H1 (cell line): ENCODE results near the gene CNDP1. TPM values are rescaled to one million over a fixed set of nuclear protein-coding genes. Genes with fewer than 3 reads are reported as not detected.

Experiments used
- CTCF ChIA-PET: fragments of 300-600 bp; sonication (Branson Sonifier 250); formaldehyde crosslinking; loops from one replicate; lab custom pipeline; 2021; ENCODE audit not compliant: partially characterized antibody; lab: Charles Lee
- POLR2A ChIA-PET: fragments of 300-600 bp; sonication (Branson Sonifier 250); formaldehyde crosslinking; loops from one replicate; lab custom pipeline; 2021; ENCODE audit warnings: inconsistent platforms; ENCODE audit not compliant: partially characterized antibody; lab: Charles Lee
- DNase-seq, 2 experiments: peaks; one replicate each; pipeline versions ENCODE4 v3.0.0 to v3.0.0-alpha.2; 2010 to 2022; ENCODE audit warnings: low spot score in 2 of 2, low read depth in 1 of 2, mixed read lengths in 1 of 2
- FAIRE-seq: peaks from 2 replicates; lab custom pipeline; 2011; peaks lifted over from hg19 to GRCh38; lab: Jason Lieb, UNC
- H2AFZ ChIP-seq: 2 replicates; pipeline ENCODE4 v1.8.1; 2012; ENCODE audit warnings: low read length, inconsistent platforms
- H2AK5ac ChIP-seq: 2 replicates; pipeline ENCODE4 v1.6.1; 2013; ENCODE audit warnings: low read depth, low read length
- H2BK120ac ChIP-seq: replicated peaks from 2 replicates; pipeline ENCODE3; 2013; ENCODE audit warnings: low read depth, low read length, inconsistent platforms
- H2BK12ac ChIP-seq: 2 replicates; pipeline ENCODE4 v1.6.1; 2013; ENCODE audit warnings: low read depth, low read length
- H2BK15ac ChIP-seq: 2 replicates; pipeline ENCODE4 v1.6.1; 2013; ENCODE audit warnings: low read length
- H2BK20ac ChIP-seq: 2 replicates; pipeline ENCODE4 v1.6.1; 2013; ENCODE audit warnings: low read length
- H2BK5ac ChIP-seq: 2 replicates; pipeline ENCODE4 v1.6.1; 2013; ENCODE audit warnings: low read depth, low read length
- H3K14ac ChIP-seq: 2 replicates; pipeline ENCODE4 v1.6.1; 2013; ENCODE audit warnings: inconsistent platforms; ENCODE audit not compliant: insufficient read length
- H3K18ac ChIP-seq: 2 replicates; pipeline ENCODE4 v1.6.1; 2013; ENCODE audit warnings: low read length; ENCODE audit errors: extremely low read depth
- H3K23ac ChIP-seq: 2 replicates; pipeline ENCODE4 v1.6.1; 2013; ENCODE audit warnings: inconsistent platforms; ENCODE audit not compliant: insufficient read length
- H3K23me2 ChIP-seq: 2 replicates; pipeline ENCODE4 v1.6.1; 2013; ENCODE audit warnings: low read depth, low read length
- H3K27ac ChIP-seq: 2 replicates; pipeline ENCODE4 v1.6.1; 2011; ENCODE audit warnings: low read depth, low read length, inconsistent platforms
- H3K27me3 ChIP-seq, 4 experiments: replicated peaks in 1 of 4; 1 replicate in 1 of 4; 2 replicates in 3 of 4; pipeline versions ENCODE4 v1.6.1 to v1.8.1; 2011 to 2013; ENCODE audit warnings: low read length in 3 of 4, mild to moderate bottlenecking in 3 of 4, inconsistent platforms in 2 of 4, mixed read lengths in 2 of 4, moderate library complexity in 1 of 4; ENCODE audit not compliant: control insufficient read depth in 3 of 4, insufficient read depth in 3 of 4; ENCODE audit errors: extremely low read depth in 1 of 4
- H3K36me3 ChIP-seq, 4 experiments: 2 replicates each; pipeline versions ENCODE4 v1.6.1 to v1.8.1; 2011 to 2013; ENCODE audit warnings: mild to moderate bottlenecking in 4 of 4, low read length in 3 of 4, moderate library complexity in 2 of 4, control low read depth in 1 of 4, inconsistent platforms in 1 of 4; ENCODE audit not compliant: insufficient read depth in 4 of 4, control insufficient read depth in 2 of 4
- H3K4ac ChIP-seq: replicated peaks from 2 replicates; pipeline ENCODE3; 2013; ENCODE audit warnings: low read length, low read depth, mixed read lengths, inconsistent platforms; ENCODE audit not compliant: insufficient read length
- H3K4me1 ChIP-seq, 4 experiments: replicated peaks in 1 of 4; 1 replicate in 1 of 4; 2 replicates in 3 of 4; pipeline versions ENCODE4 v1.6.1 to v1.8.1; 2011 to 2013; ENCODE audit warnings: low read length in 3 of 4, inconsistent platforms in 2 of 4, mixed read lengths in 1 of 4; ENCODE audit not compliant: insufficient read depth in 4 of 4, control insufficient read depth in 3 of 4
- H3K4me2 ChIP-seq, 2 experiments: 2 replicates each; pipeline versions ENCODE4 v1.6.1 to v1.8.1; 2011 to 2013; ENCODE audit warnings: low read depth in 2 of 2, low read length in 2 of 2, control low read depth in 1 of 2, inconsistent platforms in 1 of 2, mild to moderate bottlenecking in 1 of 2; ENCODE audit not compliant: insufficient read depth in 1 of 2
- H3K4me3 ChIP-seq, 4 experiments: fragments of 200-600, 300-600 bp in 1 of 4; sonication (generic), shearing (Covaris generic), sonication (Bioruptor Twin) in 1 of 4; 2 replicates each; pipeline versions ENCODE4 v1.5.1 to v1.8.1; 2011 to 2016; ENCODE audit warnings: low read length in 4 of 4, low read depth in 3 of 4, control low read depth in 2 of 4, inconsistent platforms in 2 of 4, mild to moderate bottlenecking in 2 of 4, mixed read lengths in 1 of 4, moderate library complexity in 1 of 4; ENCODE audit not compliant: insufficient read depth in 2 of 4; ENCODE audit errors: extremely low read depth in 1 of 4
- H3K56ac ChIP-seq: replicated peaks from 2 replicates; pipeline ENCODE3; 2013; ENCODE audit warnings: low read depth, mild to moderate bottlenecking, mixed read lengths, low read length, inconsistent platforms; ENCODE audit not compliant: insufficient read length
- H3K79me1 ChIP-seq: 2 replicates; pipeline ENCODE4 v1.6.1; 2013; ENCODE audit warnings: low read depth, low read length, control low read depth
- H3K79me2 ChIP-seq, 2 experiments: 2 replicates each; pipeline versions ENCODE4 v1.6.1 to v1.8.1; 2012 to 2013; ENCODE audit warnings: low read length in 2 of 2, mild to moderate bottlenecking in 2 of 2, inconsistent platforms in 1 of 2; ENCODE audit not compliant: insufficient read depth in 2 of 2, control insufficient read depth in 1 of 2
- H3K9ac ChIP-seq, 4 experiments: replicated peaks in 1 of 4; 1 replicate in 1 of 4; 2 replicates in 3 of 4; pipeline versions ENCODE4 v1.6.1 to v1.8.1; 2011 to 2013; ENCODE audit warnings: low read depth in 3 of 4, low read length in 3 of 4, control low read depth in 2 of 4, mild to moderate bottlenecking in 2 of 4, moderate library complexity in 2 of 4, inconsistent platforms in 1 of 4; ENCODE audit errors: extremely low read depth in 1 of 4
- H3K9me3 ChIP-seq, 2 experiments: 2 replicates each; pipeline versions ENCODE4 v1.6.1 to v1.8.1; 2012 to 2013; ENCODE audit warnings: mild to moderate bottlenecking in 2 of 2, moderate library complexity in 2 of 2, control low read depth in 1 of 2, inconsistent platforms in 1 of 2, low read depth in 1 of 2, low read length in 1 of 2, mixed read lengths in 1 of 2; ENCODE audit not compliant: insufficient read depth in 2 of 2
- H4K20me1 ChIP-seq, 2 experiments: replicated peaks in 1 of 2; 2 replicates each; pipeline versions ENCODE3 to v1.8.1; 2011 to 2013; ENCODE audit warnings: inconsistent platforms in 2 of 2, low read length in 2 of 2, mild to moderate bottlenecking in 1 of 2; ENCODE audit not compliant: insufficient read depth in 2 of 2, control insufficient read depth in 1 of 2
- H4K5ac ChIP-seq: 2 replicates; pipeline ENCODE4 v1.6.1; 2013; ENCODE audit warnings: low read length, low read depth, mixed read lengths, inconsistent platforms; ENCODE audit not compliant: insufficient read length
- H4K8ac ChIP-seq: 2 replicates; pipeline ENCODE4 v1.8.0; 2013; ENCODE audit warnings: mild to moderate bottlenecking, moderate library complexity, low read length, inconsistent platforms; ENCODE audit not compliant: insufficient read depth; ENCODE audit errors: extremely low read depth
- H4K91ac ChIP-seq: replicated peaks from 2 replicates; pipeline ENCODE3; 2013; ENCODE audit warnings: low read length, mixed read lengths, inconsistent platforms; ENCODE audit not compliant: insufficient read length
- ATF2 ChIP-seq: IDR thresholded peaks from 2 replicates; pipeline ENCODE4 v1.6.1; 2012; ENCODE audit warnings: low read length, inconsistent platforms
- BCL11A ChIP-seq, 2 experiments: IDR thresholded peaks; one replicate each; pipeline ENCODE4 v1.6.1; 2011; ENCODE audit warnings: low read depth in 2 of 2, low read length in 2 of 2, mild to moderate bottlenecking in 2 of 2
- CBX5 ChIP-seq: fragments of 300-800, 300-1000 bp; sonication (generic); IDR thresholded peaks from 2 replicates; pipeline ENCODE4 v1.7.1; 2016; ENCODE audit warnings: antibody characterized with exemption, low read length, low read depth
- CHD1 ChIP-seq: IDR thresholded peaks from 2 replicates; pipeline ENCODE4 v1.6.1; 2012; ENCODE audit warnings: low read depth, low read length, improper control_type of control experiment
- KDM5A ChIP-seq: fragments of 200-600 bp; IDR thresholded peaks from 2 replicates; pipeline ENCODE4 v1.7.1; 2012; ENCODE audit warnings: mild to moderate bottlenecking, low read length, inconsistent platforms, mixed read lengths
- RNF2 ChIP-seq: fragments of 200-900, 300-1000 bp; sonication (generic); IDR thresholded peaks from 2 replicates; pipeline ENCODE4 v1.7.1; 2016; ENCODE audit warnings: borderline replicate concordance, low read depth, mild to moderate bottlenecking, antibody characterized with exemption, low read length; ENCODE audit not compliant: poor library complexity, severe bottlenecking; ENCODE audit errors: missing control alignments
- SRF ChIP-seq: IDR thresholded peaks from 2 replicates; pipeline ENCODE4 v1.6.1; 2011; ENCODE audit warnings: mild to moderate bottlenecking, low read depth, low read length, moderate library complexity
- WGBS, 2 experiments: shearing (Covaris generic) in 1 of 2; methylation state at CpG; one replicate each; pipeline versions ENCODE4 v1.1.6 to v1.1.7; 2013 to 2015; ENCODE audit warnings: low lambda C conversion rate in 2 of 2, mixed read lengths in 2 of 2, inconsistent platforms in 1 of 2, low coverage in 1 of 2, missing lambda C conversion rate in 1 of 2; ENCODE audit not compliant: insufficient replicate concordance in 2 of 2, insufficient coverage in 1 of 2, insufficient read length in 1 of 2; ENCODE audit errors: extremely low coverage in 1 of 2, missing lambda C conversion rate in 1 of 2; 5-methylcytosine and 5-hydroxymethylcytosine counted together
- polyA plus RNA-seq, 7 experiments: library from polyadenylated mRNA; depleted of rRNA in 3 of 7; stranded (reverse) in 5 of 7; unstranded in 2 of 7; fragments of >200 nt in 5 of 7; fragments of 200-250 nt in 2 of 7; gene quantifications; 1 replicate in 5 of 7; 2 replicates in 1 of 7; 4 replicates in 1 of 7; pipeline versions ENCODE4 v1.2.1 to v1.2.3, GENCODE V29; 2011 to 2013; ENCODE audit warnings: missing spikeins in 2 of 7, mixed read lengths in 2 of 7
- total RNA-seq: library from RNA; stranded (reverse); fragmentation: NEBNext Ultra II Directional; extraction: Animal tissue kit (Norgen Biotek cat#: 25700); gene quantifications from 2 replicates; pipeline ENCODE4 v1.2.1, GENCODE V29; 2021

The CNDP1 gene
- total and polyA plus RNA-seq, 2 of the 8 experiments (the other 6 are each of a cell fraction or from before 2014, with no cell fraction given) = 0.09 TPM; not detected in 1

- no peak overlapping the region for H2BK20ac ChIP-seq
- no peak overlapping the region for H2BK15ac ChIP-seq
- H4K20me1 ChIP-seq = no peaks in the 10 kb centered on the region
- no peaks in the 10 kb centered on the region for H3K79me1 ChIP-seq
- H2AK5ac ChIP-seq = no peak overlapping the region
- no peak overlapping the region for H4K91ac ChIP-seq
- no peak overlapping the region for H2BK120ac ChIP-seq
- 94% methylated on average over 3 of the region's 3 CpGs; no CpG with 5 or more reads in 1 of the 2 experiments for WGBS, 2 experiments
- H3K14ac ChIP-seq = no peak overlapping the region
- ChIA-PET CTCF (interaction anchor here (0.8 to 2.3 kb wide), 2 partner anchors 12 to 23 kb away, joined by 3 to 12 read pairs; no protein-coding TSS in a partner anchor), POLR2A (no interaction called here)
- H3K4me3 ChIP-seq = no peak overlapping the region
- DNase-seq (no peak), FAIRE-seq (no peak)
- no peaks in the 10 kb centered on the region for H3K4me1 ChIP-seq
- no peaks in the 10 kb centered on the region for H3K27me3 ChIP-seq
- no peak overlapping the region for H4K5ac ChIP-seq
- no peak overlapping the region for H2BK12ac ChIP-seq
- no peak overlapping the region for H3K18ac ChIP-seq
- no peak overlapping the region for H2BK5ac ChIP-seq
- H3K79me2 ChIP-seq = no peaks in the 10 kb centered on the region
- H3K23me2 ChIP-seq = no peaks in the 10 kb centered on the region
- no peaks in the 10 kb centered on the region for H3K36me3 ChIP-seq
- H3K4me2 ChIP-seq = no peak overlapping the region
- H3K27ac ChIP-seq = no peak overlapping the region
- H3K56ac ChIP-seq = no peak overlapping the region
- H3K23ac ChIP-seq = no peak overlapping the region
- no peak overlapping the region for H3K4ac ChIP-seq
- H3K9me3 ChIP-seq = peaks cover 10 to 19% of the 10 kb centered on the region in 2 experiments
- H2AFZ ChIP-seq = no peak overlapping the region
- no peak overlapping the region for H4K8ac ChIP-seq
- no peak overlapping the region for H3K9ac ChIP-seq
- TF ChIP-seq KDM5A (no peak), CBX5 (no peak), SRF (no peak), ATF2 (no peak), BCL11A (IDR thresholded peaks at IDR 0.05; ENCODE audit: low read depth in 2 of 2, low read length in 2 of 2) (no peak), CHD1 (no peak), RNF2 (no peak)
These were observed 29.7 kb downstream of the CNDP1 start for GRCh38 chr18:74563999-74564398.
